ENCODE data around the gene CHEK2. TPM values are rescaled to one million over a fixed set of nuclear protein-coding genes. Genes with fewer than 3 reads are reported as not detected.

CHEK2 gene
- polyA plus RNA-seq, 1 donor from 2014 or later = 3.1 TPM

DNA sequence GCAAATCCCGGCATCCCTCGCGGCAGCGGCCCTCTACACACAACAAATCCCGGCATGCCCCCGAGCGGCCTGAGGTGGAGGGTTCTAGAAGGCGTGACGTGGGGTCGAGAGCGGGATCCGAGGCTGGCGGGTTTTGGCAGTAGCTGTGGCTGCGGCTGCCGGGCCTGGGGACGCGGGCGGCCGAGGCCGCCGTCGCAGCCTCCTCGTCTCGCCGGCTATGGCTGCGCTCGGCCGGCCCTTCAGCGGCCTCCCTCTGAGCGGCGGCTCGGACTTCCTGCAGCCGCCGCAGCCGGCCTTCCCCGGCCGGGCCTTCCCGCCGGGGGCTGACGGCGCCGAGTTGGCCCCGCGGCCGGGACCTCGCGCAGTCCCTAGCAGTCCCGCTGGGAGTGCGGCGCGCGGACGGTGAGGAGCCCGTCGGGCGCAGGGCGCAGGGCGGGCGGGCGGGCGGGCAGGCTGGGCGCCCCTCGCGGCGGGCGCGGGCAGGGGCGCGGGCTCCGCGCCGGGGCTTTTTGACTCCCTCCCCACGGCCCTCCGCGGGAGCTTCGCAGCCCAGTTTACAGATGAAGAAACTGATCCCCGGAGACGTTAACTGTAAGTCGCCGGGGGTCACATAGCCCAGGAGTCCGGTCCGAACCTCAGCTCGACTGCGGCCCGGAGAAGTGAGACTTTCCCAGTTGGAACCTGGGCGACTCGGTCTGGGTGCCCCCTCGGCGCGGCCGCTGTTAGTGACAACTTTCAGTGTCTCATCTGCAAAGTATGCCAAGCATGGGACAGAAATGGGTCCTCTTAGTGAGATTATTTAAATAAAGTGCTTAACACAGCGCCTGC, 31.2 kb upstream of the CHEK2 start, which contains the start of gene CCDC117:
Gene CCDC117 (plus strand): TSS at position 63 of the 828 bp plus-strand sequence. CDS start 155 bp downstream, at position 218.
- Histone ChIP-seq H3K4me3 (ENCODE audit: low read length) (peak within 1 kb of the TSS; percentile 86), H4K20me1 (ENCODE audit: insufficient read depth) (no peaks in the 10 kb centered on the region), H2AFZ (ENCODE audit: low read depth, low read length) (peak within 1 kb of the TSS; percentile 33), H3K9me2 (ENCODE audit: insufficient read depth, low read length) (no peaks in the 10 kb centered on the region), H3K9ac (ENCODE audit: low read length) (peak within 1 kb of the TSS; percentile 79), H3K4me2 (ENCODE audit: low read length) (peak within 1 kb of the TSS; percentile 99), H3F3A (ENCODE audit: insufficient read depth, low read length, poor library complexity, severe bottlenecking) (no peaks in the 10 kb centered on the region), H3K27me3 (ENCODE audit: insufficient read depth, low read depth, low read length) (no peaks in the 10 kb centered on the region), H3K36me3 (ENCODE audit: insufficient read depth, low read length) (no peaks in the 10 kb centered on the region), H3K79me2 (replicated peaks; ENCODE audit: insufficient read depth, low read length) (peaks cover 12% of the 10 kb centered on the region), H3K9me3 (ENCODE audit: low read length) (no peaks in the 10 kb centered on the region), H3K27ac (ENCODE audit: low read length) (peak within 1 kb of the TSS; percentile 76)
- TF ChIP-seq EZH2 (IDR thresholded peaks at IDR 0.05; ENCODE audit: borderline replicate concordance, insufficient read depth, low read length, poor library complexity, severe bottlenecking) (no peak), SMC3 (conservative IDR thresholded peaks at IDR 0.05; ENCODE audit: poor library complexity) (peak; percentile 55), RAD21 (conservative IDR thresholded peaks at IDR 0.05) (peak; percentile 41), MXI1 (conservative IDR thresholded peaks at IDR 0.05; ENCODE audit: poor library complexity, severe bottlenecking) (peak; percentile 74), TAF1 (IDR thresholded peaks at IDR 0.05; ENCODE audit: low read depth) (peak; percentile 68), POLR2AphosphoS5 (IDR thresholded peaks at IDR 0.05) (peak; percentile 93), EP300 (conservative IDR thresholded peaks at IDR 0.05; ENCODE audit: poor library complexity, severe bottlenecking) (peak; percentile 68)
- TF ChIP-seq, protein P1, sequence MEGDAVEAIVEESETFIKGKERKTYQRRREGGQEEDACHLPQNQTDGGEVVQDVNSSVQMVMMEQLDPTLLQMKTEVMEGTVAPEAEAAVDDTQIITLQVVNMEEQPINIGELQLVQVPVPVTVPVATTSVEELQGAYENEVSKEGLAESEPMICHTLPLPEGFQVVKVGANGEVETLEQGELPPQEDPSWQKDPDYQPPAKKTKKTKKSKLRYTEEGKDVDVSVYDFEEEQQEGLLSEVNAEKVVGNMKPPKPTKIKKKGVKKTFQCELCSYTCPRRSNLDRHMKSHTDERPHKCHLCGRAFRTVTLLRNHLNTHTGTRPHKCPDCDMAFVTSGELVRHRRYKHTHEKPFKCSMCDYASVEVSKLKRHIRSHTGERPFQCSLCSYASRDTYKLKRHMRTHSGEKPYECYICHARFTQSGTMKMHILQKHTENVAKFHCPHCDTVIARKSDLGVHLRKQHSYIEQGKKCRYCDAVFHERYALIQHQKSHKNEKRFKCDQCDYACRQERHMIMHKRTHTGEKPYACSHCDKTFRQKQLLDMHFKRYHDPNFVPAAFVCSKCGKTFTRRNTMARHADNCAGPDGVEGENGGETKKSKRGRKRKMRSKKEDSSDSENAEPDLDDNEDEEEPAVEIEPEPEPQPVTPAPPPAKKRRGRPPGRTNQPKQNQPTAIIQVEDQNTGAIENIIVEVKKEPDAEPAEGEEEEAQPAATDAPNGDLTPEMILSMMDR (IDR thresholded peaks at IDR 0.05; ENCODE audit: poor library complexity, severe bottlenecking) = peak; percentile 58
- TF ChIP-seq, protein P2, sequence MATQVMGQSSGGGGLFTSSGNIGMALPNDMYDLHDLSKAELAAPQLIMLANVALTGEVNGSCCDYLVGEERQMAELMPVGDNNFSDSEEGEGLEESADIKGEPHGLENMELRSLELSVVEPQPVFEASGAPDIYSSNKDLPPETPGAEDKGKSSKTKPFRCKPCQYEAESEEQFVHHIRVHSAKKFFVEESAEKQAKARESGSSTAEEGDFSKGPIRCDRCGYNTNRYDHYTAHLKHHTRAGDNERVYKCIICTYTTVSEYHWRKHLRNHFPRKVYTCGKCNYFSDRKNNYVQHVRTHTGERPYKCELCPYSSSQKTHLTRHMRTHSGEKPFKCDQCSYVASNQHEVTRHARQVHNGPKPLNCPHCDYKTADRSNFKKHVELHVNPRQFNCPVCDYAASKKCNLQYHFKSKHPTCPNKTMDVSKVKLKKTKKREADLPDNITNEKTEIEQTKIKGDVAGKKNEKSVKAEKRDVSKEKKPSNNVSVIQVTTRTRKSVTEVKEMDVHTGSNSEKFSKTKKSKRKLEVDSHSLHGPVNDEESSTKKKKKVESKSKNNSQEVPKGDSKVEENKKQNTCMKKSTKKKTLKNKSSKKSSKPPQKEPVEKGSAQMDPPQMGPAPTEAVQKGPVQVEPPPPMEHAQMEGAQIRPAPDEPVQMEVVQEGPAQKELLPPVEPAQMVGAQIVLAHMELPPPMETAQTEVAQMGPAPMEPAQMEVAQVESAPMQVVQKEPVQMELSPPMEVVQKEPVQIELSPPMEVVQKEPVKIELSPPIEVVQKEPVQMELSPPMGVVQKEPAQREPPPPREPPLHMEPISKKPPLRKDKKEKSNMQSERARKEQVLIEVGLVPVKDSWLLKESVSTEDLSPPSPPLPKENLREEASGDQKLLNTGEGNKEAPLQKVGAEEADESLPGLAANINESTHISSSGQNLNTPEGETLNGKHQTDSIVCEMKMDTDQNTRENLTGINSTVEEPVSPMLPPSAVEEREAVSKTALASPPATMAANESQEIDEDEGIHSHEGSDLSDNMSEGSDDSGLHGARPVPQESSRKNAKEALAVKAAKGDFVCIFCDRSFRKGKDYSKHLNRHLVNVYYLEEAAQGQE (IDR thresholded peaks at IDR 0.05; ENCODE audit: borderline replicate concordance) = no peak

DNA sequence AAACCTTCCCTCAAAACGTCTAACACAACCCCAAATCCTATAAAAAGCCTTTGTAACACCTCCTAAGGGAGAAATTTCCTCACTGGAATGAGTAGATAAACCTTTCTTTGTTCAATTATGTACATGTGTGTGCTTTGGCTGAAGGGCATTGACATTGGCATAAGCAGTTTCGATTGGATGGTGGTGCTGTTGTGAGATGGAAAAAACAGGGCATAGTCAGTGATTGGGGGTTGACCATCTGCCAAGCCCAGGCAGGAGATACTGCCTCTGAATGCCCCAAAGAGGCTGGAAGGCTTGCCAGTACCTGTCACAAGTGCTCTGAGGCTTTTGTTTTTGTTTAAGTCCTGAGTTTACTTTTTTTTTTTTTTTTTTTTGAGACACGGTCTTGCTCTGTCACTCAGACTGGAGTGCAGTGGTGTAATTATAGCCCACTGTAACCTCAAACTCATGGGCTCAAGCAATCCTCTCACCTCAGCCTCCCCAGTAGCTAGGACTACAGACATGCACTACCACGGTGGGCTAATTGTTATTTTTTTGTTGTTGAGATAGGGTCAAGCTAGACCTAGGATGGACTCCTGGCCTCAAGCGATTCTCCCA, 29.7 kb upstream of the CHEK2 start:
- Histone ChIP-seq H2AFZ (ENCODE audit: low read depth, low read length) (no peak overlapping the region), H4K20me1 (ENCODE audit: insufficient read depth) (no peaks in the 10 kb centered on the region), H3K4me3 (ENCODE audit: low read length) (no peak overlapping the region), H3K9me3 (ENCODE audit: low read length) (no peaks in the 10 kb centered on the region), H3K36me3 (ENCODE audit: insufficient read depth, low read length) (no peaks in the 10 kb centered on the region), H3K27ac (ENCODE audit: low read length) (no peak overlapping the region), H3K9ac (ENCODE audit: low read length) (no peak overlapping the region), H3K4me2 (ENCODE audit: low read length) (no peak overlapping the region), H3F3A (ENCODE audit: insufficient read depth, low read length, poor library complexity, severe bottlenecking) (no peaks in the 10 kb centered on the region), H3K9me2 (ENCODE audit: insufficient read depth, low read length) (no peaks in the 10 kb centered on the region), H3K27me3 (ENCODE audit: insufficient read depth, low read depth, low read length) (no peaks in the 10 kb centered on the region), H3K79me2 (replicated peaks; ENCODE audit: insufficient read depth, low read length) (peaks cover 12% of the 10 kb centered on the region)
- TF ChIP-seq, protein P1 (IDR thresholded peaks at IDR 0.05; ENCODE audit: poor library complexity, severe bottlenecking) = no peak
- TF ChIP-seq MXI1 (conservative IDR thresholded peaks at IDR 0.05; ENCODE audit: poor library complexity, severe bottlenecking) (no peak), SMC3 (conservative IDR thresholded peaks at IDR 0.05; ENCODE audit: poor library complexity) (no peak), TAF1 (IDR thresholded peaks at IDR 0.05; ENCODE audit: low read depth) (no peak), EZH2 (IDR thresholded peaks at IDR 0.05; ENCODE audit: borderline replicate concordance, insufficient read depth, low read length, poor library complexity, severe bottlenecking) (no peak), EP300 (conservative IDR thresholded peaks at IDR 0.05; ENCODE audit: poor library complexity, severe bottlenecking) (no peak), POLR2AphosphoS5 (IDR thresholded peaks at IDR 0.05) (no peak), RAD21 (conservative IDR thresholded peaks at IDR 0.05) (no peak)
- TF ChIP-seq, protein P2 (IDR thresholded peaks at IDR 0.05; ENCODE audit: borderline replicate concordance) = no peak

Data from neural cell (in vitro differentiated cells).